Lower lobe of right lung (tissue), 2 donors: ENCODE data around the gene RGS5. TPM values are rescaled to one million over a fixed set of nuclear protein-coding genes. Genes with fewer than 3 reads are reported as not detected.
"Not testable (repeated sequence)": the region's sequence is repeated elsewhere in the genome, so short reads cannot be mapped to it uniquely, and the experiment has no call there.

Source experiments
- ATAC-seq, 2 donors: fragments of 200-7000 bp; cut with Tn5 transposase; one replicate each; pipeline ENCODE4 v1.9.1; 2020 to 2022; ENCODE audit warnings: mild to moderate bottlenecking in 2 of 2, moderate library complexity in 2 of 2
- DNase-seq: peaks from one replicate; pipeline ENCODE4 v3.0.0-alpha.2; 2020
- H3K27ac ChIP-seq: fragments of 200-600 bp; one replicate; pipeline ENCODE4 v1.8.0; 2022
- H3K27me3 ChIP-seq: fragments of 200-600 bp; one replicate; pipeline ENCODE4 v1.8.0; 2022; ENCODE audit warnings: low read depth
- H3K36me3 ChIP-seq: fragments of 200-600 bp; one replicate; pipeline ENCODE4 v1.8.0; 2022; ENCODE audit warnings: mild to moderate bottlenecking
- H3K4me1 ChIP-seq: fragments of 200-600 bp; one replicate; pipeline ENCODE4 v1.8.0; 2022
- H3K4me3 ChIP-seq: fragments of 200-600 bp; one replicate; pipeline ENCODE4 v1.8.0; 2022; ENCODE audit warnings: mild to moderate bottlenecking
- H3K9me3 ChIP-seq: fragments of 200-600 bp; one replicate; pipeline ENCODE4 v1.8.0; 2022
- CTCF ChIP-seq: fragments of 200-600 bp; IDR thresholded peaks from one replicate; pipeline ENCODE4 v1.8.0; 2022; ENCODE audit warnings: antibody characterized with exemption, mild to moderate bottlenecking
- intact Hi-C: fragments of 100-400 bp; cut with DNase I; formaldehyde crosslinking; loops from one replicate; pipeline ENCODE4 v1.11.0; 2022
- long read RNA-seq: library from polyadenylated mRNA; unstranded; transcript quantifications from one replicate; pipeline ENCODE4 v2.0.0, GENCODE V29; 2021
- total RNA-seq: library from RNA; stranded (reverse); fragmentation: NEBNext Ultra II Directional; extraction: Animal tissue kit (Norgen Biotek cat#: 25700); gene quantifications from one replicate; pipeline ENCODE4 v1.2.1, GENCODE V29; 2021
- donor health status: DM: no; HTN: yes; CAD: no; lungs with severe emphysema.

RGS5 gene
- total RNA-seq: 90.0 TPM
- long read RNA-seq, full-length matches to known transcripts: 87 of 102 reads
- long read RNA-seq, partial matches to known transcripts: 2 of 102 reads
- long read RNA-seq, other reads (novel, unspliced or antisense): 13 of 102 reads

GRCh38 chr1:163202833-163203451 is at the start of gene RGS5:
Gene RGS5 (minus strand): TSS chr1:163202916. CDS start chr1:163202835, 81 bp downstream.
- no peak for DNase-seq
- peak; percentile 23 to 35 for ATAC-seq
- no peaks in the 10 kb centered on the region for H3K4me1 ChIP-seq
- H3K36me3 ChIP-seq: no peaks in the 10 kb centered on the region
- no peaks in the 10 kb centered on the region for H3K27me3 ChIP-seq
- peak within 1 kb of the TSS; percentile 27 for H3K4me3 ChIP-seq
- no peaks in the 10 kb centered on the region for H3K9me3 ChIP-seq
- intact Hi-C loops: no loop called here
- H3K27ac ChIP-seq: no peak within 1 kb of the TSS
- no peak for TF ChIP-seq CTCF

- TF ChIP-seq CTCF: no peak
- no peaks in the 10 kb centered on the region for H3K27me3 ChIP-seq
- H3K9me3 ChIP-seq: no peaks in the 10 kb centered on the region
- no peak for ATAC-seq
- H3K4me3 ChIP-seq: no peak overlapping the region
- no peak overlapping the region for H3K27ac ChIP-seq
- DNase-seq: no peak
- H3K4me1 ChIP-seq: no peaks in the 10 kb centered on the region
- intact Hi-C loops: no loop called here
- H3K36me3 ChIP-seq: no peaks in the 10 kb centered on the region
Observed at GRCh38 chr1:163250382-163250974, 47.8 kb upstream of the RGS5 start.

GRCh38 chr1:163248064-163248463 is 45.3 kb upstream of the RGS5 start:
- ATAC-seq (no peak), DNase-seq (no peak)
- Histone ChIP-seq H3K36me3 (no peaks in the 10 kb centered on the region), H3K9me3 (no peaks in the 10 kb centered on the region), H3K4me3 (no peak overlapping the region), H3K4me1 (no peaks in the 10 kb centered on the region), H3K27me3 (no peaks in the 10 kb centered on the region), H3K27ac (no peak overlapping the region)
- TF ChIP-seq CTCF: no peak
- intact Hi-C loops: no loop called here

GRCh38 chr1:163244648-163245047 is 41.9 kb upstream of the RGS5 start:
- H3K27me3 ChIP-seq, H3K27ac ChIP-seq, H3K4me1 ChIP-seq, H3K36me3 ChIP-seq, DNase-seq, H3K4me3 ChIP-seq, intact Hi-C loops, ATAC-seq, H3K9me3 ChIP-seq: not testable (repeated sequence)

GRCh38 chr1:163241746-163242145 is 39.0 kb upstream of the RGS5 start:
- H3K4me1 ChIP-seq: no peaks in the 10 kb centered on the region
- H3K27ac ChIP-seq: no peak overlapping the region
- ATAC-seq (no peak), DNase-seq (no peak)
- no peaks in the 10 kb centered on the region for H3K27me3 ChIP-seq
- intact Hi-C loops: no loop called here
- H3K36me3 ChIP-seq: no peaks in the 10 kb centered on the region
- H3K9me3 ChIP-seq: no peaks in the 10 kb centered on the region
- no peak overlapping the region for H3K4me3 ChIP-seq
- TF ChIP-seq CTCF: no peak

GRCh38 chr1:163240705-163241104 is 38.0 kb upstream of the RGS5 start:
- TF ChIP-seq CTCF: no peak
- no peaks in the 10 kb centered on the region for H3K4me1 ChIP-seq
- intact Hi-C loops: no loop called here
- H3K36me3 ChIP-seq: no peaks in the 10 kb centered on the region
- ATAC-seq (no peak), DNase-seq (no peak)
- no peaks in the 10 kb centered on the region for H3K9me3 ChIP-seq
- no peaks in the 10 kb centered on the region for H3K27me3 ChIP-seq
- no peak overlapping the region for H3K27ac ChIP-seq
- H3K4me3 ChIP-seq: no peak overlapping the region

GRCh38 chr1:163233643-163234042 is 30.9 kb upstream of the RGS5 start:
- DNase-seq, H3K27me3 ChIP-seq, ATAC-seq, H3K9me3 ChIP-seq, H3K27ac ChIP-seq, H3K36me3 ChIP-seq, H3K4me1 ChIP-seq, H3K4me3 ChIP-seq, intact Hi-C loops: not testable (repeated sequence)
